MM.1S (cell line): ENCODE results near the gene DELE1.

Experiments used
- EZH2phosphoT487 ChIP-seq: fragments of 300-600 bp; sonication (generic); IDR thresholded peaks from 2 replicates; pipeline ENCODE4 v1.6.1; 2018; ENCODE audit warnings: antibody characterized with exemption, low read length
- TF ChIP-seq, protein P1 (sequence below): fragments of 300-600 bp; sonication (generic); IDR thresholded peaks from 2 replicates; pipeline ENCODE4 v1.5.1; 2016; ENCODE audit warnings: antibody characterized with exemption, low read length, mixed read lengths

DNA sequence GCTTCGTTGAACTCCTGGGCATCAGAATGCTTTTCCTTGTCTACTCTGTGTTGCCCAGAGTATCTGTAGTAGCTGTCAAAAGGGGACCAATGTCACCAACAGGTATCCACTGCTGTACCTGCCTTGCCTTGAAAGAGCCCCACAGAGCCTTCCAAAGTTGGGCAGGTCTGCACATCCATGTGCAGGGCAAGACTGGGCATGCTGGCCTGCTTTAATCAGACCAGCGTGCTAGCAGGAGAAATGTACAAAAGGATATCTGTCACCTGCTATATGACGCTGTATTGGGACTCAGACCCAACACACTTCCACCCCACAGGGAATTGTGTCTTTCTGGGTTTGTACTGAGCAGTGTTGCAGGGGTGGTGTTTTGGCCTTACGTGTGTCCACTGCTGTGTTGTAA is 11.9 kb downstream of the DELE1 start:
- TF ChIP-seq, protein P1, sequence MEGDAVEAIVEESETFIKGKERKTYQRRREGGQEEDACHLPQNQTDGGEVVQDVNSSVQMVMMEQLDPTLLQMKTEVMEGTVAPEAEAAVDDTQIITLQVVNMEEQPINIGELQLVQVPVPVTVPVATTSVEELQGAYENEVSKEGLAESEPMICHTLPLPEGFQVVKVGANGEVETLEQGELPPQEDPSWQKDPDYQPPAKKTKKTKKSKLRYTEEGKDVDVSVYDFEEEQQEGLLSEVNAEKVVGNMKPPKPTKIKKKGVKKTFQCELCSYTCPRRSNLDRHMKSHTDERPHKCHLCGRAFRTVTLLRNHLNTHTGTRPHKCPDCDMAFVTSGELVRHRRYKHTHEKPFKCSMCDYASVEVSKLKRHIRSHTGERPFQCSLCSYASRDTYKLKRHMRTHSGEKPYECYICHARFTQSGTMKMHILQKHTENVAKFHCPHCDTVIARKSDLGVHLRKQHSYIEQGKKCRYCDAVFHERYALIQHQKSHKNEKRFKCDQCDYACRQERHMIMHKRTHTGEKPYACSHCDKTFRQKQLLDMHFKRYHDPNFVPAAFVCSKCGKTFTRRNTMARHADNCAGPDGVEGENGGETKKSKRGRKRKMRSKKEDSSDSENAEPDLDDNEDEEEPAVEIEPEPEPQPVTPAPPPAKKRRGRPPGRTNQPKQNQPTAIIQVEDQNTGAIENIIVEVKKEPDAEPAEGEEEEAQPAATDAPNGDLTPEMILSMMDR = no peak
- no peak for TF ChIP-seq EZH2phosphoT487
